OCI-LY3 (cell line): ENCODE data around the gene NES.

ENCODE experiments used
- EZH2phosphoT487 ChIP-seq: fragments of 200-600 bp; shearing (Covaris generic); IDR thresholded peaks from 2 replicates; pipeline ENCODE4 v1.6.1; 2018; ENCODE audit warnings: antibody characterized with exemption, mixed run types, low read depth
- TF ChIP-seq, protein P1 (sequence below): fragments of 200-600, 300-600 bp; sonication (generic); IDR thresholded peaks from 2 replicates; pipeline ENCODE4 v1.5.1; 2014; ENCODE audit warnings: antibody characterized with exemption, low read length, low read depth

- TF ChIP-seq, protein P1, sequence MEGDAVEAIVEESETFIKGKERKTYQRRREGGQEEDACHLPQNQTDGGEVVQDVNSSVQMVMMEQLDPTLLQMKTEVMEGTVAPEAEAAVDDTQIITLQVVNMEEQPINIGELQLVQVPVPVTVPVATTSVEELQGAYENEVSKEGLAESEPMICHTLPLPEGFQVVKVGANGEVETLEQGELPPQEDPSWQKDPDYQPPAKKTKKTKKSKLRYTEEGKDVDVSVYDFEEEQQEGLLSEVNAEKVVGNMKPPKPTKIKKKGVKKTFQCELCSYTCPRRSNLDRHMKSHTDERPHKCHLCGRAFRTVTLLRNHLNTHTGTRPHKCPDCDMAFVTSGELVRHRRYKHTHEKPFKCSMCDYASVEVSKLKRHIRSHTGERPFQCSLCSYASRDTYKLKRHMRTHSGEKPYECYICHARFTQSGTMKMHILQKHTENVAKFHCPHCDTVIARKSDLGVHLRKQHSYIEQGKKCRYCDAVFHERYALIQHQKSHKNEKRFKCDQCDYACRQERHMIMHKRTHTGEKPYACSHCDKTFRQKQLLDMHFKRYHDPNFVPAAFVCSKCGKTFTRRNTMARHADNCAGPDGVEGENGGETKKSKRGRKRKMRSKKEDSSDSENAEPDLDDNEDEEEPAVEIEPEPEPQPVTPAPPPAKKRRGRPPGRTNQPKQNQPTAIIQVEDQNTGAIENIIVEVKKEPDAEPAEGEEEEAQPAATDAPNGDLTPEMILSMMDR = peak; percentile 9; the same call in 1 of the 2 replicates
- TF ChIP-seq EZH2phosphoT487 = no peak
Observed at GRCh38 chr1:156703741-156704140, 26.5 kb upstream of the NES start.
